ENCODE results near the gene TCHP. TPM values are rescaled to one million over a fixed set of nuclear protein-coding genes. Genes with fewer than 3 reads are reported as not detected.
"Not testable (repeated sequence)": the region's sequence is repeated elsewhere in the genome, so short reads cannot be mapped to it uniquely, and the experiment has no call there.

The TCHP gene
- total RNA-seq = 9.8 to 12.6 TPM (median 11.7 TPM) in 3 replicates
- long read RNA-seq, transcript TCHP-202 (13 exons, 3,090 nt) = major isoform, 27 of 32 reads
- long read RNA-seq, partial matches to known transcripts = 0 of 32 reads
- long read RNA-seq, other reads (novel, unspliced or antisense) = 5 of 32 reads

GRCh38 chr12:109899783-109900751, at the start of gene TCHP:
Gene TCHP (plus strand): TSS chr12:109900274. CDS start chr12:109903027, 2,753 bp downstream.
- Mint-ChIP-seq H3K27me3 (ENCODE audit: low read depth) (no peaks in the 10 kb centered on the region), H3K9me3 (ENCODE audit: low read depth) (no peaks in the 10 kb centered on the region), H3K36me3 (ENCODE audit: low read depth) (peaks cover 14% of the 10 kb centered on the region), H3K27ac (ENCODE audit: unreplicated experiment) (peak within 1 kb of the TSS; percentile 97), H3K4me1 (ENCODE audit: low read depth) (peaks cover 22% of the 10 kb centered on the region), H3K4me3 (ENCODE audit: unreplicated experiment) (peak within 1 kb of the TSS; percentile 97)
- TF ChIP-seq CTCF (IDR thresholded peaks at IDR 0.05) = peak; percentile 67
- DNase-seq (ENCODE audit: low spot score) = no peak

GRCh38 chr12:109850518-109850917, 49.6 kb upstream of the TCHP start:
- not testable (repeated sequence) for H3K4me1 Mint-ChIP-seq (ENCODE audit: low read depth); H3K27me3 Mint-ChIP-seq (ENCODE audit: low read depth); H3K36me3 Mint-ChIP-seq (ENCODE audit: low read depth)

GRCh38 chr12:109855377-109855776, 44.7 kb upstream of the TCHP start:
- peaks cover 7% of the 10 kb centered on the region for H3K36me3 Mint-ChIP-seq (ENCODE audit: low read depth)
- H3K9me3 Mint-ChIP-seq (ENCODE audit: low read depth) = no peaks in the 10 kb centered on the region
- DNase-seq (ENCODE audit: low spot score) = no peak
- no peak overlapping the region for H3K4me3 Mint-ChIP-seq (ENCODE audit: unreplicated experiment)
- H3K27ac Mint-ChIP-seq (ENCODE audit: unreplicated experiment) = no peak overlapping the region
- H3K27me3 Mint-ChIP-seq (ENCODE audit: low read depth) = no peaks in the 10 kb centered on the region
- TF ChIP-seq CTCF (IDR thresholded peaks at IDR 0.05) = no peak
- H3K4me1 Mint-ChIP-seq (ENCODE audit: low read depth) = no peaks in the 10 kb centered on the region

More at GRCh38 chr12:109850518-109850917, 49.6 kb upstream of the TCHP start:
- H3K9me3 Mint-ChIP-seq (ENCODE audit: low read depth); DNase-seq (ENCODE audit: low spot score); H3K27ac Mint-ChIP-seq (ENCODE audit: unreplicated experiment); H3K4me3 Mint-ChIP-seq (ENCODE audit: unreplicated experiment): not testable (repeated sequence)

- Mint-ChIP-seq H3K27me3 (ENCODE audit: low read depth) (no peaks in the 10 kb centered on the region), H3K27ac (ENCODE audit: unreplicated experiment) (no peak overlapping the region), H3K4me1 (ENCODE audit: low read depth) (no peaks in the 10 kb centered on the region), H3K4me3 (ENCODE audit: unreplicated experiment) (no peak overlapping the region), H3K36me3 (ENCODE audit: low read depth) (peaks cover 5% of the 10 kb centered on the region), H3K9me3 (ENCODE audit: low read depth) (no peaks in the 10 kb centered on the region)
- TF ChIP-seq CTCF (IDR thresholded peaks at IDR 0.05) = no peak
- DNase-seq (ENCODE audit: low spot score) = no peak
Measured at GRCh38 chr12:109857715-109858114, 42.4 kb upstream of the TCHP start.

- TF ChIP-seq CTCF (IDR thresholded peaks at IDR 0.05) = no peak
- Mint-ChIP-seq H3K9me3 (ENCODE audit: low read depth) (no peaks in the 10 kb centered on the region), H3K4me3 (ENCODE audit: unreplicated experiment) (no peak overlapping the region), H3K27ac (ENCODE audit: unreplicated experiment) (no peak overlapping the region), H3K27me3 (ENCODE audit: low read depth) (no peaks in the 10 kb centered on the region), H3K4me1 (ENCODE audit: low read depth) (peaks cover 1% of the 10 kb centered on the region), H3K36me3 (ENCODE audit: low read depth) (peaks cover 5% of the 10 kb centered on the region)
- DNase-seq (ENCODE audit: low spot score) = no peak
Measured at GRCh38 chr12:109858764-109859163, 41.3 kb upstream of the TCHP start.

Data from chondrocyte (in vitro differentiated cells).